GM18526 (cell line): ENCODE data around the gene ADAMTS12.

ENCODE experiments used
- POLR2A ChIP-seq: IDR thresholded peaks from 3 replicates; pipeline ENCODE4 v1.6.1; 2011; ENCODE audit not compliant: insufficient read length; ENCODE audit errors: extremely low read depth

ADAMTS12 gene

GRCh38 chr5:33480876-33481275 lies 410.9 kb downstream of the ADAMTS12 start:
- TF ChIP-seq POLR2A: no peak

- TF ChIP-seq POLR2A: no peak
These were observed 412.5 kb downstream of the ADAMTS12 start for GRCh38 chr5:33479311-33479710.

- TF ChIP-seq POLR2A: no peak
These were observed 414.0 kb downstream of the ADAMTS12 start for GRCh38 chr5:33477816-33478215.

GRCh38 chr5:33476992-33477391 lies 414.8 kb downstream of the ADAMTS12 start:
- no peak for TF ChIP-seq POLR2A

- TF ChIP-seq POLR2A: no peak
These were observed 416.1 kb downstream of the ADAMTS12 start for GRCh38 chr5:33475706-33476105.

GRCh38 chr5:33474931-33475499 lies 416.8 kb downstream of the ADAMTS12 start:
- no peak for TF ChIP-seq POLR2A

GRCh38 chr5:33474004-33474403 lies 417.8 kb downstream of the ADAMTS12 start:
- TF ChIP-seq POLR2A: no peak
